Measurements from ENCODE around the gene FBF1.

DNA sequence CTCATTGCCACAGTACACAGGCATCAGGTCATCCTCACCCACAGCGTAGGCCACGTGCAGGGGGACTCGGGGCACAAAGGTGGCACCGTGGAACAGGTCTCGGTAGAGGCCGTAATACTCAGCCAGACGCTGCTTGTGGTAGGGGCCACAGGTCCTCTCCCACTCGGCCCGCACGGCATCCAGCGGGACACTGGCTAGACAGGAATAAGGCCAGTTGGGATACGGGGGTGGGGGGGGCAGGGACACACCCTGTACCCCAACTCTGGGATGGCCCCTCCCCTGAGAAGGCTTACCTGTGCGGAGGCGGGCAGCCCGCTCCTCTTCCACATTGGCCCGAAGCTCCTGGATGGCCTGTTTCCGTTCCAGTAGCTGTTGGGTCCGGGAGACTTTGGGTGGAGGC is 39.1 kb downstream of the FBF1 start:
- TF ChIP-seq POLR2A (IDR thresholded peaks at IDR 0.05) (no peak), CTCF (IDR thresholded peaks at IDR 0.05) (no peak)

All from adrenal gland (tissue), 5 donors.